ENCODE data around the gene TLL2. TPM values are rescaled to one million over a fixed set of nuclear protein-coding genes. Genes with fewer than 3 reads are reported as not detected.
"Not testable (repeated sequence)": the region's sequence is repeated elsewhere in the genome, so short reads cannot be mapped to it uniquely, and the experiment has no call there.

The TLL2 gene
- 0.09 TPM in 1 of 2 replicates, not detected in the other for total RNA-seq

DNA sequence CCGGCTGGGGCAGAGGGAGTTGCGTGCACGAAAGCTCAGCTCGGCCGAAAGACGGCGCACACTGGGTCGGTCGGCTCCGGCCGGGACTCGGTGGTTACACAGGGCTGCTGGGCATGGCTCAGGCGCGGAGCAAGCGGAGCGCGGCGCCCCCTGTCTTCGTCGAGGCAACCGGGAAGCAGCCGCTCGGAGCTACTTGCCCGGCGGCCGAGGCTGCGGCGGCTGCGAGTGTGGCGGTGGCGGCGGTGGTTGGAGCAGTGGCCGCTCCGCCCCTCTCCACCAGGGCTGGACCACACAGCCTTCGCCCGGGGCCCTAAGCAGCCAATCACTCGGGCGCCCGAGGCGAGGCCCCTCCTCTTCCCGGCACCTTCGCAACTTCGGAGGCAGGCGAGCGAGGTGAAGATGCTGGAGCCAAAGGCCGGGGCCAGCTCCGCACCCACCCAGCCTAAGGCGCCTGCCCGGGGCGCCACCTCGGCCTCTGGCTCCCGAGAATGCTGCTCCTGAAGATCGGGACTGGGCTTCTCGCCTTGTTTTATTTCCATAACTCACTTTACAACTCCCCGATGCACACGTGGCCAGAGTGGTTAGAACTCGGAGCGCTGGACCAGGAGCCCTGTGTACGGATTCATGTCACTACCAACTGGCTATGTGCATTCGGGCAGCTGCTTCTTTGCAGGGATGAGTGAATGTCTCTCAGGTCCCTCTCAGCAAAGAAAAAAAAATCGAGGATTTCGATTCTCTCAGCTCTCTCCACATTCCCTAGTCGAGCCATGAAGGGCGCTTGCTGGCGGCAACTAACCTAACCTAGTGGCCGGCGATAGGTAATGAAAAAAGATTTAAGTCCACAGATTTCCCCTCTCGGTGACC is at the start of gene TLL2:
Gene TLL2 (minus strand): TSS at position 229 of the 864 bp plus-strand sequence. CDS start 241 bp downstream, outside the sequence.
- no peak within 1 kb of the TSS for H3K27ac Mint-ChIP-seq
- no peaks in the 10 kb centered on the region for H3K9me3 Mint-ChIP-seq
- DNase-seq (ENCODE audit: low spot score): peak; percentile 63
- H3K4me3 Mint-ChIP-seq (ENCODE audit: low read depth): peak within 1 kb of the TSS; percentile 66
- intact Hi-C loops (cut with micrococcal nuclease): loop anchor here (1.0 to 5.0 kb wide), 2 partner anchors 73 to 139 kb away; partner anchors contain the start of gene TM9SF3
- H3K4me1 Mint-ChIP-seq (ENCODE audit: low read depth): peaks cover 10% of the 10 kb centered on the region
- peaks cover 53% of the 10 kb centered on the region for H3K27me3 Mint-ChIP-seq (ENCODE audit: low read depth)
- no peaks in the 10 kb centered on the region for H3K36me3 Mint-ChIP-seq (ENCODE audit: low read depth)

DNA sequence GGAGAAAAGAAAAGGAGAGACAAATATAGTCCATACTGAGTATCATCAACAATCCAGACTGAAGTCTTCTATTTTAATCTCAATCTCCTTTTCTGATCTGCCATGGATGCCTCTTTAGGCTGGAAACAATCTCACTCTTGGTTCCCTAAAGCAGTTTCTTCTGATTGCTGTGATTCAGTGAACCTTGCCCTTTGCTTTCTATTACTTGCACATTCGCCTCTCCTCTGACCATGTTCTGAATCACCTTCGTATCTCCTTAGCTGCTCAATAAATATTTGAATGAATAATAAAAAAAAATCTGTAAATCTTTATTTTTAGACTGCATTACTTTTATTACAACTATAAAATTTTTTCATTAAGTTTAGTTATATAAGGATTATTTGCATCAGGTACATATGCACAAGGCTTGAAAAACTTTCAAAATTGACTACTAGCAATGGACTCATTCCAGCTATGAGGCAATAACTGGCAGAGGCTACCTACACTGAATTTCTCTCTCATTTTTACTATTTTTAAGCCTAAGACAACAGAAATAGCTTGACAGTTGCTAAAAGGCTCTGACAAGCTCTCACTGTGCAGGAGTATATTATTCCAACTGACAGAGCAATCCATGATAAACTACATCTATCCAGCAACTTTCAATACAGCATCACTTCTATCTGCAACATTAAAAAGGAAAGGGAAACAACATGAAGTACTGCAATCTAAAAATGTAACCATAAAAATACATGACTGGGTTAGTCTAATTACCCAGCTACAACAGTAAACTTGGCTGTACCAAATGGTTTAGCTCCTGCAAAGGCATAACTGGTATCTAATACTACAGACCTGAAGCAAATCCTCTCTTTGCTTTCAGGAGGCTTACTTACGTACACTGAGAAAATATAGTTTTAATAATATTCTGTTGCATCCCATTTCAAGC is 47.5 kb upstream of the TLL2 start:
- Mint-ChIP-seq H3K36me3 (ENCODE audit: low read depth) (peaks cover 46% of the 10 kb centered on the region), H3K9me3 (no peaks in the 10 kb centered on the region), H3K27ac (no peak overlapping the region), H3K4me1 (ENCODE audit: low read depth) (peaks cover 9% of the 10 kb centered on the region), H3K27me3 (ENCODE audit: low read depth) (no peaks in the 10 kb centered on the region), H3K4me3 (ENCODE audit: low read depth) (no peak overlapping the region)
- DNase-seq (ENCODE audit: low spot score): no peak
- intact Hi-C loops (cut with micrococcal nuclease): no loop called here

DNA sequence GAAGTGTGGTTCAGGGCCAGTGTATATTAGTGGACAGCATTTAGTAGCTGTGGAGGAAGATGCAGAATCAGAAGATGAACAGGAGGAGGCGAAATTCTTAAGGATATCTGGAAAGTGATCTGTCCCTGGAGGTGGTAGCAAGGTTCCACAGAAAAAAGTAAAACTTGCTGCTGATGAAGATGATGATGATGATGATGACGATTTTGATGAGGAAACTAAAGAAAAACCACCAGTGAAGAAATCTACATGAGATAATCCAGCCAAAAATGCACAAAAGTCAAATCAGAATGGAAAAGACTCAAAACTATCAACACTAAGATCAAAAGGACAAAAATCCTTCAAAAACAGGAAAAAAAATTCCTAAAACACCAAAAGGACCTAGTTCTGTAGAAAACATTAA is 46.8 kb upstream of the TLL2 start:
- Mint-ChIP-seq H3K9me3 (no peaks in the 10 kb centered on the region), H3K4me3 (ENCODE audit: low read depth) (no peak overlapping the region), H3K27me3 (ENCODE audit: low read depth) (no peaks in the 10 kb centered on the region), H3K27ac (no peak overlapping the region), H3K4me1 (ENCODE audit: low read depth) (peaks cover 3% of the 10 kb centered on the region), H3K36me3 (ENCODE audit: low read depth) (peaks cover 46% of the 10 kb centered on the region)
- DNase-seq (ENCODE audit: low spot score): no peak
- intact Hi-C loops (cut with micrococcal nuclease): no loop called here

DNA sequence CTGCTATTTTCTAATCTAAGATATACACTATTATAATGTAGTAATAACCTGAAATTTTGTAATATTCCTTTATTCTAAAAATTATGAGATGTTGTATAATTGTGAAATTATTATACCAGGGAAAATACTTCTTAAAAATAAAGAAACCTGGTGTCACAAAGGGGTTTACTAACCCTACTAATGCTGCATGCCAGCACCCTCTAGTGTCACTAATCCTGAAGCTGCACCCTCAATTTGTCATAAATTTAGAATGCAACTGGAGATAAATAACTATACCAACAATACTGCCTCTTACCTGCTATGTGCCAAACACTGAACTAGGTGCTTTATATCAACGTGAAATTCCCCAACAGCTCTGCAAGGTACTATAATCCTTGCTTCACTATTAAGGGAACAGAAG is 42.3 kb upstream of the TLL2 start:
- Mint-ChIP-seq H3K9me3 (no peaks in the 10 kb centered on the region), H3K4me3 (ENCODE audit: low read depth) (no peak overlapping the region), H3K36me3 (ENCODE audit: low read depth) (peaks cover 30% of the 10 kb centered on the region), H3K27me3 (ENCODE audit: low read depth) (no peaks in the 10 kb centered on the region), H3K27ac (no peak overlapping the region), H3K4me1 (ENCODE audit: low read depth) (no peaks in the 10 kb centered on the region)
- DNase-seq (ENCODE audit: low spot score): no peak
- intact Hi-C loops (cut with micrococcal nuclease): no loop called here

DNA sequence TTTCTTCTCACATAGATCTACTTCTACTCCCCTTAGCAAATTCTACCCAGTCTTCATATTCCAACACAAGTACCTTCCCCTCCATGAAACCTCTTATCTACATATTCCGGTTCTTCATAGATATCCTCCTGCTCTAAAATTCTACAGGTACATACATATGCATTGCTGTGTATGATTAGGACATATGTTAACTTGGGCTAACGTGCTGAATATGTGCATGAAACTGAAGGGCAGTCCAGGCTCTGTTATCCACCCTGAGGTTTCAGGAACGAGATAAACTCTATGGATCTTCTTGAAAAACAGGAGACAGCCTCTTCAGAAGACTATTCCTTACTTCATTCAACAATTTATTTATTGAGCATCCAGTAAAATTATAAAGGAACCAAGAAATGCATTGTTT is 41.6 kb upstream of the TLL2 start:
- H3K4me1 Mint-ChIP-seq (ENCODE audit: low read depth): no peaks in the 10 kb centered on the region
- H3K27me3 Mint-ChIP-seq (ENCODE audit: low read depth): no peaks in the 10 kb centered on the region
- H3K9me3 Mint-ChIP-seq: no peaks in the 10 kb centered on the region
- intact Hi-C loops (cut with micrococcal nuclease): no loop called here
- DNase-seq (ENCODE audit: low spot score): no peak
- H3K36me3 Mint-ChIP-seq (ENCODE audit: low read depth): peaks cover 23% of the 10 kb centered on the region
- H3K27ac Mint-ChIP-seq: no peak overlapping the region
- no peak overlapping the region for H3K4me3 Mint-ChIP-seq (ENCODE audit: low read depth)

DNA sequence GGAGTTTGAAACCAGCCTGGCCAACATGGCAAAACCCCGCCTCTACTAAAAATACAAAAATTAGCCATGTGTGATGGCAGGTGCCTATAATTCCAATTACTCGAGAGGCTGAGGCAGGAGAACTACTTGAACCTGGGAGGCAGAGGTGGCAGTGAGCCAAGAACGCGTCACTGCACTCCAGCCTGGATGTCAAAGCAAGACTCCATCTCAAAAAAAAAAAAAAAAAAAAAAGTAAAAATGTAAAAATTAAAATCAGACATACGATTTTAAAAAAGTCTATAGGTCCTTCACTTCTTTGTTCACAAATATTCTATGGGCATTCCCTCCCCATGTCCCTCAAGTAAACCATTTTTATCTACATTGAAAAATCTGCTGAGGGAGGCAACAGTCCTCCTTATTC is 34.9 kb upstream of the TLL2 start:
- Mint-ChIP-seq H3K36me3 (ENCODE audit: low read depth) (peaks cover 46% of the 10 kb centered on the region), H3K4me3 (ENCODE audit: low read depth) (no peak overlapping the region), H3K9me3 (no peaks in the 10 kb centered on the region), H3K27me3 (ENCODE audit: low read depth) (no peaks in the 10 kb centered on the region), H3K27ac (no peak overlapping the region), H3K4me1 (ENCODE audit: low read depth) (no peaks in the 10 kb centered on the region)
- intact Hi-C loops (cut with micrococcal nuclease): no loop called here
- DNase-seq (ENCODE audit: low spot score): no peak

DNA sequence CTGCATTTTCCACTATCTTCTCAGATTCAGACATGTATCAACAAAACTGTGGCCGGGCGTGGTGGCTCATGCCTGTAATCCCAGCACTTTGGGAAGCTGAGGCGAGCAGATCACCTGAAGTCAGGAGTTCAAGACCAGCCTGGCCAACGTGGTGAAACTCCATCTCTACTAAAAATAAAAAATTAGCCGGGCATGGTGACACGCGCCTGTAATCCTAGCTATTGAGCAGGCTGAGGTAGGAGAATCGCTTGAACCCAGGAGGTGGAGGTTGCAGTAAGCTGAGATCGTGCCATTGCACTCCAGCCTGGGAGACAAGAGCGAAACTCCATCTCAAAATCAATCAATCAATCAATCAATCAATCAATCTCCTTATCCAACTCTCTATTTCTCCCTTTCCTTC is 31.8 kb upstream of the TLL2 start:
- peaks cover 50% of the 10 kb centered on the region for H3K36me3 Mint-ChIP-seq (ENCODE audit: low read depth)
- H3K27me3 Mint-ChIP-seq (ENCODE audit: low read depth); DNase-seq (ENCODE audit: low spot score); H3K9me3 Mint-ChIP-seq; intact Hi-C loops (cut with micrococcal nuclease); H3K4me3 Mint-ChIP-seq (ENCODE audit: low read depth); H3K4me1 Mint-ChIP-seq (ENCODE audit: low read depth); H3K27ac Mint-ChIP-seq: not testable (repeated sequence)

DNA sequence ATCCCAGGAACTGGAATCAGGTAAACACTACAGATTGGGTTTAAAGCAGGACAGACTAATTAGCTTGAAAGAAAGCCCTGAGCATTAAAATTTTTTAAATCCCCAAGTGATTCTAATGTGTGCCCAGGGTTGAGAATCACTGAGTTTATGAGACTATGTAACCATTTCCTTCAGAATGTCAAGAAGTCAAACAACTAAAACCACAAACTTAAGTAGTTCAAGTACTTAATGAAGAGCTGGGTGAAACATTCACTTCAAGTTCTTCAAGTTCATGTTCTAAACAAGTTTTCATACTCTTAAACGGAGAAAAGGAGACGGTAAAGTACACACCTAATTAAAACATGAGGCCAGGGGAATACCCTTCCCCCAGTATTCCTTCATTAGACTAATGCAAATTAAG is 28.2 kb upstream of the TLL2 start:
- Mint-ChIP-seq H3K4me1 (ENCODE audit: low read depth) (peaks cover 3% of the 10 kb centered on the region), H3K36me3 (ENCODE audit: low read depth) (peaks cover 53% of the 10 kb centered on the region), H3K4me3 (ENCODE audit: low read depth) (no peak overlapping the region), H3K9me3 (no peaks in the 10 kb centered on the region), H3K27ac (no peak overlapping the region), H3K27me3 (ENCODE audit: low read depth) (no peaks in the 10 kb centered on the region)
- DNase-seq (ENCODE audit: low spot score): no peak
- intact Hi-C loops (cut with micrococcal nuclease): no loop called here

DNA sequence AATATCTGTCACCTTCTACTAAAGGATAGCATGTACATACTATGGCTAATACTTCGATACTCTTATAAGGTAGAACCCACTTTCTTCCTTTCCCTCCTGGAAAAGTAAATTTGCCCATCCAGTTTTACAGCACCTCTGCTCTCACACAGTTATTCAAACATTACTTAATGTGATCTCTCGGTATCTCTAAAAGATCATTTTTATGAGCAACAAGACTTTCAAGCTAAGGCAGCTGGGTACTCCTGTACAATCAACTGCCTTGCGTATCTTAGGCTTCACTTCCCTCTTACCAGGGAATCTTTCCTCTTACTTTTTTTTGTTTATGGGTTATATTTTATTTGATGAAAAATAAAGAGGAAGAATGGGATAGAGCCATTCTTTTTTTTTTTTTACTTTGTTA is 26.5 kb upstream of the TLL2 start:
- peaks cover 43% of the 10 kb centered on the region for H3K36me3 Mint-ChIP-seq (ENCODE audit: low read depth)
- no peaks in the 10 kb centered on the region for H3K9me3 Mint-ChIP-seq
- H3K4me3 Mint-ChIP-seq (ENCODE audit: low read depth): no peak overlapping the region
- no peak for DNase-seq (ENCODE audit: low spot score)
- H3K27ac Mint-ChIP-seq: no peak overlapping the region
- no peaks in the 10 kb centered on the region for H3K27me3 Mint-ChIP-seq (ENCODE audit: low read depth)
- intact Hi-C loops (cut with micrococcal nuclease): no loop called here
- peaks cover 6% of the 10 kb centered on the region for H3K4me1 Mint-ChIP-seq (ENCODE audit: low read depth)

DNA sequence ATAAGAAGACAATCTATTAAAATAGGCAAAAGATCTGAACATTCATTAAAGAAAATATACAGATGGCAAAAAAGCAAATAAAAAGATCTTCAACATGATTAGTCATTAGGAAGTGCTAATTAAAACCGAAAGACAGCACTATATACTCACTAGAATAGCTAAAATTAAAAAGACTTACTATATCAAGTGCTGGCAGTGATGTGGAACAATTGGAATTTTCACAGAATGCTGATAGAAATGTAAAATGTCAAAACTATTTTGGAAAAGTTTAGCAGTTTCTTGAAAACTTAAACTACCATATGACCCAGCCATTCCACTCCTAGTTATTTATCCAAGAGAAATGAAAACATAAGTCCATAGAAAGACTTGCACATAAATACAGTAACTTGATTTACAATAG is 25.0 kb upstream of the TLL2 start:
- DNase-seq (ENCODE audit: low spot score): no peak
- Mint-ChIP-seq H3K36me3 (ENCODE audit: low read depth) (peaks cover 39% of the 10 kb centered on the region), H3K4me1 (ENCODE audit: low read depth) (peaks cover 6% of the 10 kb centered on the region), H3K27me3 (ENCODE audit: low read depth) (no peaks in the 10 kb centered on the region), H3K4me3 (ENCODE audit: low read depth) (no peak overlapping the region), H3K9me3 (no peaks in the 10 kb centered on the region), H3K27ac (no peak overlapping the region)
- intact Hi-C loops (cut with micrococcal nuclease): no loop called here

DNA sequence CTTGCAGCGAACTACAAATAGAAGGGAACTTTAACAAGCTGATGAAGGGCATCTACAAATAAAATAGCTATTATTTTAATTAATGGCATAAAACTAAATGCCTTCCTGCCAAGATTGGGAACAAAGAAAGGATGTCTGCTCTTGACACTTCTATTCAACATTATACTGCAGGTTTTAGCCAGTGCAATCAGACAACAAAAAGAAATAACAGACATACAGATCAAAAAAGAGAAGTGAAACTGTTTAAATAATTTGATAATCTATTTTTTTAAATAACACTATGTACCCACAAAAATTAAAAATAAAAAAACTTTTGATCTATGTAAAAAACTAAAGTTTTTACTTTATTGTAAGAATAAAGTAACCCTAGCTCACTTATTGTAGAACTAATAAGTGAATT is 22.4 kb upstream of the TLL2 start:
- H3K27ac Mint-ChIP-seq: no peak overlapping the region
- no peaks in the 10 kb centered on the region for H3K27me3 Mint-ChIP-seq (ENCODE audit: low read depth)
- intact Hi-C loops (cut with micrococcal nuclease): no loop called here
- H3K36me3 Mint-ChIP-seq (ENCODE audit: low read depth): peaks cover 38% of the 10 kb centered on the region
- H3K4me3 Mint-ChIP-seq (ENCODE audit: low read depth): no peak overlapping the region
- H3K9me3 Mint-ChIP-seq: no peaks in the 10 kb centered on the region
- H3K4me1 Mint-ChIP-seq (ENCODE audit: low read depth): peaks cover 4% of the 10 kb centered on the region
- DNase-seq (ENCODE audit: low spot score): no peak

DNA sequence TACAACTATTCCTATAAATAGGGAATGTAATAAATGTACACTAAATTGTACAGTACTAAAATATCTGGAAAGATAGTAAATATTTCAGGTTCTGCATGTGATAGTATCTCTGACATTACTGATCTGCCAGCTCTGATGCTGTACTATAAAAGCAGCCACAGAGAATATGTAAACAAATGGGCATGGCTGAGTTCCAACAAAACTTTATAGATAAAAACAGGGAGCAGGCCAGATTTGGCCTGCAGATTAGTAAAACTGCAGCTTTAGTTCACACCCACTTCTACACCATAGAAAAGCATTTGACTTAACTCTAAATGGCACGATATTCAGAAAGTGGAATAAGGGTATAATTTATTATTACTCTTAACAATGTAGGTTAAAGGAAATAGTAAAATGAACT is 18.8 kb upstream of the TLL2 start:
- no peak overlapping the region for H3K27ac Mint-ChIP-seq
- H3K9me3 Mint-ChIP-seq: no peaks in the 10 kb centered on the region
- intact Hi-C loops (cut with micrococcal nuclease): no loop called here
- no peaks in the 10 kb centered on the region for H3K27me3 Mint-ChIP-seq (ENCODE audit: low read depth)
- peaks cover 4% of the 10 kb centered on the region for H3K4me1 Mint-ChIP-seq (ENCODE audit: low read depth)
- no peak overlapping the region for H3K4me3 Mint-ChIP-seq (ENCODE audit: low read depth)
- DNase-seq (ENCODE audit: low spot score): no peak
- H3K36me3 Mint-ChIP-seq (ENCODE audit: low read depth): peaks cover 32% of the 10 kb centered on the region
